A673 (cell line): ENCODE measurements around the gene TMEM212.

Experiments
- CTCF ChIP-seq: fragments of 300-800, 200-600 bp; sonication (generic); conservative IDR thresholded peaks from 2 replicates; pipeline ENCODE4 v1.5.1; 2017; ENCODE audit warnings: low read depth, mild to moderate bottlenecking, antibody characterized with exemption, low read length, moderate library complexity, mixed read lengths
- EZH2 ChIP-seq: fragments of 200-600 bp; sonication (generic); IDR thresholded peaks from 2 replicates; pipeline ENCODE4 v1.6.1; 2017; ENCODE audit warnings: borderline replicate concordance, low read depth, mild to moderate bottlenecking, mixed read lengths, antibody characterized with exemption, low read length; ENCODE audit not compliant: poor library complexity, severe bottlenecking

DNA sequence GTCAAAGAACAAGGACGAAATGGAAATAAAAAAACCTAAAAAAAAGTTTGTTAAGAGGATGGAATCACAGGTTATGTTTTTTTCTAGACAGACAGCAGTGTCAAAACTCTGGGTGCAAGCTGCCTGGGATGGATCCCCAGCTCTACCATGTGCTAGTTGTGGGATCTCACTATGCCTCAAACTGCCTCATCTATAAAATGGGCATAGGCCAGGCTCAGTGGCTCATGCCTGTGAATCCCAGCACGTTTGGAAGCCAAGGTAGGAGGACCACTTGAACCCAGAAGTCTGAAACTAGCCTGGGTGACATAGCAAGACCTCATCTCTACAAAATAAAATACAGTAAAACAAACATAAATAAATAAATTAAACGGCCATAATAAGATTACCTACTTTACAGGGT lies 37.5 kb upstream of the TMEM212 start:
- TF ChIP-seq CTCF (no peak), EZH2 (no peak)
